ENCODE data around the gene INPP5J. TPM values are rescaled to one million over a fixed set of nuclear protein-coding genes. Genes with fewer than 3 reads are reported as not detected.

Gene INPP5J
- total and polyA plus RNA-seq, 2 of the 13 experiments (the other 11 are each of a cell fraction or from before 2014, with no cell fraction given): 0.24 to 1.1 TPM

DNA sequence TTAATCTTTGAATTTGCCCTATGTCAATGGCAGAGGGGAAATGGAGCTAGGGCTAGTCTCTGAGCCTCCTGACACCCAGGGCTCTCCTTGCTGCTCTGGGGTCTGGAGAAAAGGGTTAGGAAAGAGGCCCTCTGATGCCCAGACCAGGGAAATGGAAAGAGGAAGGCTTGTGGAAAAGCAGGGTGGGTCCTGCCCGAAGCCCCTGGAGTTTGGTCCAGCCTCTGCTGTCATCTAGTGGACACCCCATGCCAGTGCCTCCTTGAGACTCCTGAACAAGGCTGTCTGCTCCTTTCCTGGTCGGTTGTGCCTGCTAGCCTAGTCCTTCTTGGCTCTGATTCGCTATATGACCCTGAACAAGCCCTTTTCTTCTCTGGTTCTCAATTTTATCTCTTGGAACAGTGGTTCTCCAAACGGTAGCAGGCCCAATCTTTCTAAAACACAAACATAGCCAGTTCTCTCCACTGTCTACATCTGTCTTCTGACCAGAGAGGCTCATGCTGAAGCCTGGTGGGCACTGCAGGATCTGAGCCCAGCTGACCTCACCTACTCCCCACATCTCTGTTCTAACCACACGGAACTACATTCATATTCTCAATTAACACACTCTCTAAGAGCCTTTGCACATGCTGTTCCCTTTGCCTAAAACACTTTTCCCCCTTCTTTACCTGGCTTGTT is 26.3 kb downstream of the INPP5J start (continued):
- TF ChIP-seq, protein P1, sequence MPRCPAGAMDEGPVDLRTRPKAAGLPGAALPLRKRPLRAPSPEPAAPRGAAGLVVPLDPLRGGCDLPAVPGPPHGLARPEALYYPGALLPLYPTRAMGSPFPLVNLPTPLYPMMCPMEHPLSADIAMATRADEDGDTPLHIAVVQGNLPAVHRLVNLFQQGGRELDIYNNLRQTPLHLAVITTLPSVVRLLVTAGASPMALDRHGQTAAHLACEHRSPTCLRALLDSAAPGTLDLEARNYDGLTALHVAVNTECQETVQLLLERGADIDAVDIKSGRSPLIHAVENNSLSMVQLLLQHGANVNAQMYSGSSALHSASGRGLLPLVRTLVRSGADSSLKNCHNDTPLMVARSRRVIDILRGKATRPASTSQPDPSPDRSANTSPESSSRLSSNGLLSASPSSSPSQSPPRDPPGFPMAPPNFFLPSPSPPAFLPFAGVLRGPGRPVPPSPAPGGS (CRISPR knock-in tag; IDR thresholded peaks at IDR 0.05): no peak
- TF ChIP-seq KLF9 (CRISPR knock-in tag; IDR thresholded peaks at IDR 0.05; ENCODE audit: low read depth) (no peak), MAZ (IDR thresholded peaks at IDR 0.05; ENCODE audit: borderline replicate concordance, low read depth, low read length) (no peak; the same call in 1 of the 2 replicates), MAZ (CRISPR knock-in tag; IDR thresholded peaks at IDR 0.05; ENCODE audit: low read depth) (no peak), ZNF207 (IDR thresholded peaks at IDR 0.05; ENCODE audit: borderline replicate concordance) (no peak), JARID2 (CRISPR knock-in tag; IDR thresholded peaks at IDR 0.05; ENCODE audit: insufficient replicate concordance) (no peak), ETV5 (CRISPR knock-in tag; IDR thresholded peaks at IDR 0.05; ENCODE audit: borderline replicate concordance) (peak; percentile 8; the same call in 1 of the 2 replicates), ELF3 (CRISPR knock-in tag; IDR thresholded peaks at IDR 0.05) (peak; percentile 53; the same call in 1 of the 2 replicates), BRD4 (CRISPR knock-in tag; IDR thresholded peaks at IDR 0.05) (no peak), NR3C1 (CRISPR knock-in tag; IDR thresholded peaks at IDR 0.05) (no peak), BORCS8-MEF2B (CRISPR knock-in tag; IDR thresholded peaks at IDR 0.05) (0 out of 2 replicates have a peak, but pooled peaks have one; percentile 34), SRY (CRISPR knock-in tag; IDR thresholded peaks at IDR 0.05) (no peak), RORA (CRISPR knock-in tag; IDR thresholded peaks at IDR 0.05) (no peak), YY1 (IDR thresholded peaks at IDR 0.05; ENCODE audit: insufficient read depth, insufficient replicate concordance, low read depth, low read length) (no peak), SMC3 (IDR thresholded peaks at IDR 0.05; ENCODE audit: low read length) (peak; percentile 95)
- TF ChIP-seq, protein P2, sequence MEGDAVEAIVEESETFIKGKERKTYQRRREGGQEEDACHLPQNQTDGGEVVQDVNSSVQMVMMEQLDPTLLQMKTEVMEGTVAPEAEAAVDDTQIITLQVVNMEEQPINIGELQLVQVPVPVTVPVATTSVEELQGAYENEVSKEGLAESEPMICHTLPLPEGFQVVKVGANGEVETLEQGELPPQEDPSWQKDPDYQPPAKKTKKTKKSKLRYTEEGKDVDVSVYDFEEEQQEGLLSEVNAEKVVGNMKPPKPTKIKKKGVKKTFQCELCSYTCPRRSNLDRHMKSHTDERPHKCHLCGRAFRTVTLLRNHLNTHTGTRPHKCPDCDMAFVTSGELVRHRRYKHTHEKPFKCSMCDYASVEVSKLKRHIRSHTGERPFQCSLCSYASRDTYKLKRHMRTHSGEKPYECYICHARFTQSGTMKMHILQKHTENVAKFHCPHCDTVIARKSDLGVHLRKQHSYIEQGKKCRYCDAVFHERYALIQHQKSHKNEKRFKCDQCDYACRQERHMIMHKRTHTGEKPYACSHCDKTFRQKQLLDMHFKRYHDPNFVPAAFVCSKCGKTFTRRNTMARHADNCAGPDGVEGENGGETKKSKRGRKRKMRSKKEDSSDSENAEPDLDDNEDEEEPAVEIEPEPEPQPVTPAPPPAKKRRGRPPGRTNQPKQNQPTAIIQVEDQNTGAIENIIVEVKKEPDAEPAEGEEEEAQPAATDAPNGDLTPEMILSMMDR (CRISPR knock-in tag; IDR thresholded peaks at IDR 0.05): peak; percentile 96
- TF ChIP-seq, protein P3, sequence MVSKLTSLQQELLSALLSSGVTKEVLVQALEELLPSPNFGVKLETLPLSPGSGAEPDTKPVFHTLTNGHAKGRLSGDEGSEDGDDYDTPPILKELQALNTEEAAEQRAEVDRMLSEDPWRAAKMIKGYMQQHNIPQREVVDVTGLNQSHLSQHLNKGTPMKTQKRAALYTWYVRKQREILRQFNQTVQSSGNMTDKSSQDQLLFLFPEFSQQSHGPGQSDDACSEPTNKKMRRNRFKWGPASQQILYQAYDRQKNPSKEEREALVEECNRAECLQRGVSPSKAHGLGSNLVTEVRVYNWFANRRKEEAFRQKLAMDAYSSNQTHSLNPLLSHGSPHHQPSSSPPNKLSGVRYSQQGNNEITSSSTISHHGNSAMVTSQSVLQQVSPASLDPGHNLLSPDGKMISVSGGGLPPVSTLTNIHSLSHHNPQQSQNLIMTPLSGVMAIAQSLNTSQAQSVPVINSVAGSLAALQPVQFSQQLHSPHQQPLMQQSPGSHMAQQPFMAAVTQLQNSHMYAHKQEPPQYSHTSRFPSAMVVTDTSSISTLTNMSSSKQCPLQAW (CRISPR knock-in tag; IDR thresholded peaks at IDR 0.05): 0 out of 2 replicates have a peak, but pooled peaks have one; percentile 28
- TF ChIP-seq, protein P4, sequence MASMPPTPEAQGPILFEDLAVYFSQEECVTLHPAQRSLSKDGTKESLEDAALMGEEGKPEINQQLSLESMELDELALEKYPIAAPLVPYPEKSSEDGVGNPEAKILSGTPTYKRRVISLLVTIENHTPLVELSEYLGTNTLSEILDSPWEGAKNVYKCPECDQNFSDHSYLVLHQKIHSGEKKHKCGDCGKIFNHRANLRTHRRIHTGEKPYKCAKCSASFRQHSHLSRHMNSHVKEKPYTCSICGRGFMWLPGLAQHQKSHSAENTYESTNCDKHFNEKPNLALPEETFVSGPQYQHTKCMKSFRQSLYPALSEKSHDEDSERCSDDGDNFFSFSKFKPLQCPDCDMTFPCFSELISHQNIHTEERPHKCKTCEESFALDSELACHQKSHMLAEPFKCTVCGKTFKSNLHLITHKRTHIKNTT (CRISPR knock-in tag; IDR thresholded peaks at IDR 0.05): no peak
- TF ChIP-seq, protein P5, sequence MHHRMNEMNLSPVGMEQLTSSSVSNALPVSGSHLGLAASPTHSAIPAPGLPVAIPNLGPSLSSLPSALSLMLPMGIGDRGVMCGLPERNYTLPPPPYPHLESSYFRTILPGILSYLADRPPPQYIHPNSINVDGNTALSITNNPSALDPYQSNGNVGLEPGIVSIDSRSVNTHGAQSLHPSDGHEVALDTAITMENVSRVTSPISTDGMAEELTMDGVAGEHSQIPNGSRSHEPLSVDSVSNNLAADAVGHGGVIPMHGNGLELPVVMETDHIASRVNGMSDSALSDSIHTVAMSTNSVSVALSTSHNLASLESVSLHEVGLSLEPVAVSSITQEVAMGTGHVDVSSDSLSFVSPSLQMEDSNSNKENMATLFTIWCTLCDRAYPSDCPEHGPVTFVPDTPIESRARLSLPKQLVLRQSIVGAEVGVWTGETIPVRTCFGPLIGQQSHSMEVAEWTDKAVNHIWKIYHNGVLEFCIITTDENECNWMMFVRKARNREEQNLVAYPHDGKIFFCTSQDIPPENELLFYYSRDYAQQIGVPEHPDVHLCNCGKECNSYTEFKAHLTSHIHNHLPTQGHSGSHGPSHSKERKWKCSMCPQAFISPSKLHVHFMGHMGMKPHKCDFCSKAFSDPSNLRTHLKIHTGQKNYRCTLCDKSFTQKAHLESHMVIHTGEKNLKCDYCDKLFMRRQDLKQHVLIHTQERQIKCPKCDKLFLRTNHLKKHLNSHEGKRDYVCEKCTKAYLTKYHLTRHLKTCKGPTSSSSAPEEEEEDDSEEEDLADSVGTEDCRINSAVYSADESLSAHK (CRISPR knock-in tag; IDR thresholded peaks at IDR 0.05; ENCODE audit: borderline replicate concordance): no peak
- TF ChIP-seq, protein P6, sequence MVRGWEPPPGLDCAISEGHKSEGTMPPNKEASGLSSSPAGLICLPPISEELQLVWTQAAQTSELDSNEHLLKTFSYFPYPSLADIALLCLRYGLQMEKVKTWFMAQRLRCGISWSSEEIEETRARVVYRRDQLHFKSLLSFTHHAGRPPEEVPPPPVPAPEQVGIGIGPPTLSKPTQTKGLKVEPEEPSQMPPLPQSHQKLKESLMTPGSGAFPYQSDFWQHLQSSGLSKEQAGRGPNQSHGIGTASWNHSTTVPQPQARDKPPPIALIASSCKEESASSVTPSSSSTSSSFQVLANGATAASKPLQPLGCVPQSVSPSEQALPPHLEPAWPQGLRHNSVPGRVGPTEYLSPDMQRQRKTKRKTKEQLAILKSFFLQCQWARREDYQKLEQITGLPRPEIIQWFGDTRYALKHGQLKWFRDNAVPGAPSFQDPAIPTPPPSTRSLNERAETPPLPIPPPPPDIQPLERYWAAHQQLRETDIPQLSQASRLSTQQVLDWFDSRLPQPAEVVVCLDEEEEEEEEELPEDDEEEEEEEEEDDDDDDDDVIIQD (CRISPR knock-in tag; IDR thresholded peaks at IDR 0.05; ENCODE audit: low read depth): no peak
